Natural killer cell treated with Interleukin-12 subunit alpha and Interleukin-12 subunit beta and Interleukin-15 and Interleukin-18, amount 100 ng/mL, for 72 hours (primary cell): ENCODE results near the gene ARFIP1. TPM values are rescaled to one million over a fixed set of nuclear protein-coding genes. Genes with fewer than 3 reads are reported as not detected.
"Not testable (repeated sequence)": the region's sequence is repeated elsewhere in the genome, so short reads cannot be mapped to it uniquely, and the experiment has no call there.

Experiments
- ATAC-seq, 2 donors: fragments of 150-1000 bp; cut with Tn5 transposase in 1 of 2; sonication (Bioruptor Pico), chemical (Tn5 transposase) in 1 of 2; 2 replicates each; pipeline ENCODE4 v1.10.0; 2021
- DNase-seq: peaks from one replicate; pipeline ENCODE4 v3.0.0; 2022; ENCODE audit warnings: low spot score
- H3K27ac Mint-ChIP-seq, 2 donors: 1 replicate in 1 of 2; 2 replicates in 1 of 2; pipeline ENCODE4 v1.8.0; 2022; ENCODE audit warnings: mixed read lengths in 2 of 2, mild to moderate bottlenecking in 1 of 2, moderate library complexity in 1 of 2
- H3K27me3 Mint-ChIP-seq, 2 donors: 1 replicate in 1 of 2; 2 replicates in 1 of 2; pipeline ENCODE4 v1.8.0; 2022; ENCODE audit warnings: mixed read lengths in 2 of 2
- H3K36me3 Mint-ChIP-seq: one replicate; pipeline ENCODE4 v1.8.0; 2022; ENCODE audit warnings: mixed read lengths
- H3K4me1 Mint-ChIP-seq, 2 donors: 1 replicate in 1 of 2; 2 replicates in 1 of 2; pipeline ENCODE4 v1.8.0; 2022; ENCODE audit warnings: low read depth in 2 of 2, mixed read lengths in 2 of 2, mild to moderate bottlenecking in 1 of 2
- H3K4me3 Mint-ChIP-seq: one replicate; pipeline ENCODE4 v1.8.0; 2022; ENCODE audit warnings: mixed read lengths
- H3K9me3 Mint-ChIP-seq: 2 replicates; pipeline ENCODE4 v1.8.0; 2022; ENCODE audit warnings: mixed read lengths
- total RNA-seq, 2 donors: library from RNA; stranded (reverse); gene quantifications; one replicate each; pipeline ENCODE4 v1.2.3, GENCODE V29; 2022

ARFIP1 gene, protein sequence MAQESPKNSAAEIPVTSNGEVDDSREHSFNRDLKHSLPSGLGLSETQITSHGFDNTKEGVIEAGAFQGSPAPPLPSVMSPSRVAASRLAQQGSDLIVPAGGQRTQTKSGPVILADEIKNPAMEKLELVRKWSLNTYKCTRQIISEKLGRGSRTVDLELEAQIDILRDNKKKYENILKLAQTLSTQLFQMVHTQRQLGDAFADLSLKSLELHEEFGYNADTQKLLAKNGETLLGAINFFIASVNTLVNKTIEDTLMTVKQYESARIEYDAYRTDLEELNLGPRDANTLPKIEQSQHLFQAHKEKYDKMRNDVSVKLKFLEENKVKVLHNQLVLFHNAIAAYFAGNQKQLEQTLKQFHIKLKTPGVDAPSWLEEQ
- total RNA-seq = 10 to 100 TPM; 17.8 to 21.0 TPM

DNA sequence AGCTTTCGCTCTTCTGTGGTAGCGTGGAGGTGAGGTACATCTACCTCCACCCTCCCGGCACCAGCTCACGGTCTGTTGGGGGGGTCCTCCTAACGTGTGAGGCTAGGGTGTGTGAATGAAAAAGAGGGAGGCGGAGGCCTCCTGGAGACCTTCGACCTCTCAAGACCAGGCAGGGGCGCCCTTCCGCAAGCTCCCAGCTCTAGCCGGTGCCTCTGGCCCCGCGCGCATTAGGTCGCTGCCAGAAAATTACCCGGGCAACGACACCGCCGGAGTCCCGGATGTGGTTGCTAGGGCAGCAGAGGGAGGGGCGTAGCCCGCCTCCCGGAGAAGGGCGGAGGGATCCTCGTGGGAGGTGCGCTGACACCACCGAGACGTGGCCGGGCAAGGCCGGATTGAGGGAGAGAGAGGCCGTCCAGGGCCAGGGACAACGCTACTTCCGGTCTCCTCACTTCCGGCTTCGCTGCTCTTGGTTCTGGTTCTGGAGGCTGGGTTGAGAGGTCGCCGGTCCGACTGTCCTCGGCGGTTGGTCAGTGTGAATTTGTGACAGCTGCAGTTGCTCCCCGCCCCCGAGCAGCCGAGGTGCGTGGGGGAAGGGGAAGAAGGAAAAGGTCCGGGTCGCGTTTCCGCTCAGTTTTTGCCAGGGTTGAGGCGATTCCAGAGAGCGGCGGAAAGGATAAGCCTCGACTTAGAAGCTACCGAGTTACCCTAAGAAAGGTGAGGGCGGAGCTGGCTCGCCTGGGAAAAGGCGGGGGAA is at the start of gene ARFIP1, which contains the start of gene TIGD4:
ARFIP1 (plus strand) TSS at position 442 of the 754 bp plus-strand sequence. CDS start 49,680 bp downstream, outside the sequence.
TIGD4 (minus strand) TSS at position 218 of the 754 bp plus-strand sequence. CDS start 8,726 bp downstream, outside the sequence.
- peaks cover 10 to 13% of the 10 kb centered on the region in 2 donors for H3K27me3 Mint-ChIP-seq
- peak; percentile 98 to 100 for ATAC-seq
- H3K9me3 Mint-ChIP-seq = no peaks in the 10 kb centered on the region

DNA sequence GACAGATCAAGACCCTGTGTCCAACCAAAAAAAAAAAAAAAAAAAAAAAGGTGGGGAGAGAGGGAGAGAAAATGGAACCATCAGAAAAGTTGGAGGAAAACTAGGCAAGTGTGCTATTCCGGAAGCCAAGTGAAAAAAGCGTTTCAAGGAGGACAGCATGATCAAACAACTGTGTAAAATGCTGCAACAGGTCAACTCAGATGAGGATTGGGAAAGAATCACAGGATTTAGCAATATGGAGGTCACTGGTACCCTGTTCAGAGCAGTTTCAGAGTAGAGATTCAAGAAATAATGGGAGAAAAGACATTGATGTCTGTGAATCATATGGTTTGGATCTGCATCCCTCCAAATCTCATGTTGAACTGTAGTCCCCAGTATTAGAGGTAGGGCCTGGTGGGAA is 47.8 kb upstream of the ARFIP1 start:
- H3K9me3 Mint-ChIP-seq = no peaks in the 10 kb centered on the region
- DNase-seq (no peak), ATAC-seq (no peak)
- no peaks in the 10 kb centered on the region for H3K36me3 Mint-ChIP-seq
- no peak overlapping the region for H3K4me3 Mint-ChIP-seq
- H3K4me1 Mint-ChIP-seq = peaks cover 0 to 4% of the 10 kb centered on the region in 2 donors
- H3K27ac Mint-ChIP-seq = no peak overlapping the region
- peaks cover 13 to 14% of the 10 kb centered on the region in 2 donors for H3K27me3 Mint-ChIP-seq

More for the DNA sequence above, at the start of gene ARFIP1, which contains the start of gene TIGD4:
- no peaks in the 10 kb centered on the region for H3K36me3 Mint-ChIP-seq
- peak within 1 kb of the TSS; percentile 98 for H3K4me3 Mint-ChIP-seq
- DNase-seq = peak; percentile 98
- peak within 1 kb of the TSS; percentile 88 to 97 for H3K27ac Mint-ChIP-seq
- H3K4me1 Mint-ChIP-seq = peaks cover 31 to 41% of the 10 kb centered on the region in 2 donors

DNA sequence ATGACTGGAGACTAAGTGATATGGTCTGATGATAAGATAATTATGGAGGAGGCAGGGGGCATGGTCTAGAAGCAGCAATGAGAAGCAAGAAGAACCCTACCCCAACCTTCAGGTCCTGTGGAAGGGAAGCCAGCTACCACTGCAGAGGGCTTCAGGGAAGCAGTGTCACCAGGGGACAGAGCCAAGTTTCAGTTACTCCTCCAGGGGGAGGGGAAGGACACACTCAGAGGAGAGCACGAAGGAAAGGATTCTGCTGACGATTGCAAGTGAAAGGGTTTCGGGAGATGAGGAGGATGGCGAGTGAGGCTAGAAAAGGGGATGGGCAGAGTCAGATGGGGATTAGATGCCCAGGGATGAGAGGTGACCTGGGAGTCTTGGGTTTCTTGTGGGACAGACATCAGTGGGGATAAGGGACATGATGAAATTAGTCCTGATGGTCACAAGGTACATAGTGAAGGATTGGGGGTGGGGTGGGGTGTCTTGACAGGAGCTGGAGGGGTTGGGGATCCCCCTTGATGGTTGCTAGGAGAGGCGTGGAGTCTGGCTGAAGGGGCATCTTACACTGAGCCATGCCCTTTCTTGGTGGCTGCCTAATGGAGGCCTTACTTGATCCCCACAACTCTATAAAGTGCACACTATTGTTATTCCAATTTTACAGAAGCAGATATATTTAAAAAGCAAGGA is 45.6 kb upstream of the ARFIP1 start:
- H3K27me3 Mint-ChIP-seq = peaks cover 6 to 7% of the 10 kb centered on the region in 2 donors
- H3K9me3 Mint-ChIP-seq = no peaks in the 10 kb centered on the region
- no peaks in the 10 kb centered on the region for H3K36me3 Mint-ChIP-seq
- no peak for DNase-seq
- no peak for ATAC-seq
- H3K4me3 Mint-ChIP-seq = no peak overlapping the region
- peaks cover 0 to 4% of the 10 kb centered on the region in 2 donors for H3K4me1 Mint-ChIP-seq
- H3K27ac Mint-ChIP-seq = no peak overlapping the region

DNA sequence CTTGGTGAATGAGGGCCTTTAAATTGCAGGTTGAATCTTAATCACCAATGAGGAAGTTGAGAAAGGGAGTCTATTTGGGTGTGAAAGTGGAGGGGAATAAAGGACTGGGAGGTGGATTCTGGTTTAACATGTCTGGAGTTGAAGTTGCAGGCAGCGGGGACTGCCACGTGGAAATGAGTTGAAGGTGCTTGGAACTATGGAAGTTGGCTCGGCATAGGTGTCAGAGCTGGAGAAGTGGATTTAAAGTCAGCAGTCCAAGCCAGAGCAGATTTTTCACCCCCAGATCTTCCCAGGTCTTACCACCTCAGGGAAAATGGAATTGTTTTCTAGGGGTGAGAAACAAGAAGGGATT is 45.1 kb upstream of the ARFIP1 start:
- ATAC-seq (no peak), DNase-seq (no peak)
- no peaks in the 10 kb centered on the region for H3K9me3 Mint-ChIP-seq
- no peaks in the 10 kb centered on the region for H3K36me3 Mint-ChIP-seq
- peaks cover 0 to 4% of the 10 kb centered on the region in 2 donors for H3K4me1 Mint-ChIP-seq
- H3K4me3 Mint-ChIP-seq = no peak overlapping the region
- H3K27me3 Mint-ChIP-seq = peaks cover 6 to 7% of the 10 kb centered on the region in 2 donors
- no peak overlapping the region for H3K27ac Mint-ChIP-seq

DNA sequence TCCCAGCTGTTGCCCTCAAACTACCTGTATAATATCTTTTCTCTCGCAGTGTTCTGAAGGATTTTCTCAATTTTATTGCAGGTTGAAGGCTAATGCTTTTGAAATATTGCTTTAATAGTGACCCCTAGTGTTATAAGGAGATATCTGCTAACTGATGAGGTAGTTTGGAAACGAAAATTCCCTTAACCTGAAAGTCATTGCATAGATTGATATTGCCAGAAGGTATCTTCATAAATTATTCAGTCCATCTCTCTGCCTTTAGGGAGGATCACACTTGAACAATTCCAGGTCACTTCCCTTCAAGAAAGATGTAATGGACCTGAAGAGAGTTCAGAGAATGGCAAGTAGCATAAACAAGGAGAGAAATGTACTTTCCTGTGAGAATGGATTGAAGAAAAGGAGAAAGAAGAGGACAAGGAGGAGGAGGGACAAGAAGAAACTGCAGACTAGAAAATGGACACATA is 44.3 kb upstream of the ARFIP1 start:
- Mint-ChIP-seq H3K27me3 (peaks cover 6 to 7% of the 10 kb centered on the region in 2 donors), H3K27ac (no peak overlapping the region), H3K9me3 (no peaks in the 10 kb centered on the region), H3K4me3 (no peak overlapping the region), H3K4me1 (peaks cover 0 to 4% of the 10 kb centered on the region in 2 donors), H3K36me3 (no peaks in the 10 kb centered on the region)
- DNase-seq = no peak
- no peak for ATAC-seq

DNA sequence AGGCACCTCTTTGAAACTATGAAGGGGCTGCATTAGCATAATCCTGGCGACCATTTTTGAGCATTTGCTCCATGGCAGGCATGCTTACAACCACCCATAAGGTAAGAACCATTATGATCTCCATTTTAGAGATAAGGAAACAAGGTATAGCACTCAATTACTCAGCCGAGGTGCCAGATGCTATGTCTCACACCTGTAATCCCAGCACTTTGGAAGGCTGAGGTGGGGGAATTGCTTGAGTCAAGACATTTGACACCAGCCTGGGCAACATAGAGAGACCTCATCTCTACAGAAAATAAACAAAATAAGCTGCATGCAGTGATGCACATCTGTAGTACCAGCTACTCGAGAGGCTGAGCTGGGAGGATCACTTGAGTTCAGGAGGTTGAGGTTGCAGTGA is 43.8 kb upstream of the ARFIP1 start:
- Mint-ChIP-seq H3K4me3 (no peak overlapping the region), H3K4me1 (peaks cover 0 to 4% of the 10 kb centered on the region in 2 donors), H3K9me3 (no peaks in the 10 kb centered on the region), H3K36me3 (no peaks in the 10 kb centered on the region), H3K27ac (no peak overlapping the region), H3K27me3 (peaks cover 6 to 7% of the 10 kb centered on the region in 2 donors)
- no peak for ATAC-seq
- DNase-seq = no peak

DNA sequence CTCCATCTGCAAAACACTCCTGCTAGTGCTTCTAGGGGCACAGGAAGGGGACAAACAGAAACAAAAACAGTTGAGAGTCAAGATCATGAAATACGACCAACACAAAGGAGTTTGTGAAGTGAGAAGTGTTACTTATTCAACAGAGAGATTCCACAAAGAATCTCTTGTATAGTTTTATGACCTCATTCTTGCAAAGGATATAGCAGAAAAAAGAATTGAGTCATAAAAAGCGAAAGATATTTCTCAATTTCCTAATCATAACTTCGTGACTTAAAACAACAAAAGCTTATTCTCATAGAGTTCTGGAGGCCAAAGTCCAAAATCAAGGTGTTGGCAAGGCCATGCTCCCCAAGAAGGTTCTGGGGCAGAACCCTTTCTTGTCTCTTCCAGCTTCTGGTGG is 40.9 kb upstream of the ARFIP1 start:
- peak in 1 of 2 donors; percentile 31 for ATAC-seq
- no peak for DNase-seq
- H3K4me3 Mint-ChIP-seq = no peak overlapping the region

DNA sequence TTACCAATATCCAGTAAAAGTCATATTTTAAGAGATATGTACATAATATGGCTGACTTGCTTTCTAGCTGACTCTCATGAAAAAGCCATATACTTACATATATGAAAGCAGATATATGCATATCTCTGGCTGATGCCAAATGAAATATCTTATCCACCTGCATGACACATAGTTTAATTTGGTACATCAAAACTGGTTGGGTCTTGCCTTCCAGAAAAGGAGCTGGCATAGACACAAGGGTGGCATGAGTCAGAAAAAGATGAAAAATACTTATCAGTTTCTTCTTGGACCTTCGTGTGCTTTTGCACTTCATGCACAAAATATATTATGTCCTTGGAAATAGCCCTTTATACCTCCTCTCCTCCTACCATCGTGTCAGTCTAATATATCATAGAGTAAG is 32.3 kb upstream of the ARFIP1 start:
- Mint-ChIP-seq H3K9me3 (no peaks in the 10 kb centered on the region), H3K36me3 (no peaks in the 10 kb centered on the region), H3K27ac (no peak overlapping the region), H3K27me3 (peaks cover 0 to 4% of the 10 kb centered on the region in 2 donors), H3K4me1 (no peaks in the 10 kb centered on the region), H3K4me3 (no peak overlapping the region)
- no peak for DNase-seq
- ATAC-seq = no peak

More for the DNA sequence above, 40.9 kb upstream of the ARFIP1 start:
- H3K27ac Mint-ChIP-seq = no peak overlapping the region
- peaks cover 0 to 4% of the 10 kb centered on the region in 2 donors for H3K4me1 Mint-ChIP-seq
- H3K36me3 Mint-ChIP-seq = no peaks in the 10 kb centered on the region
- peaks cover 6 to 7% of the 10 kb centered on the region in 2 donors for H3K27me3 Mint-ChIP-seq
- H3K9me3 Mint-ChIP-seq = no peaks in the 10 kb centered on the region

DNA sequence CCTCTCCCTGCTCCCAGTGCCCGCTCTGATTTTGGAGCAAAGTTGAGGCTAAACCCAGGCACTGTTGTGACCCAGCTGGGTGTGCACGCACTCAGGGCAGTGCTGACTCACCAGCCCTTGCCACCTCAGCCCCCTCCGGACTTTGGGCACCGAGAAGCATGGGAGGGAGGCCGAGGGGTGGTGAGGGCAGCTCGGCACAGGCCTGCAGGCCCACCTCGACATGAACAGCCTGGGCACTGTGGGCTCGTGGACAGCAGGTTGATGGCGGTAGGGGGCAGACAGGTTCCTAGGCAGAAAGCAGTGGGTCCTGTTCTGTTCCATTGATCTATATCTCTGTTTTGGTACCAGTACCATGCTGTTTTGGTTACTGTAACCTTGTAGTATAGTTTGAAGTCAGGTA is 31.1 kb upstream of the ARFIP1 start:
- no peaks in the 10 kb centered on the region for H3K9me3 Mint-ChIP-seq
- no peak overlapping the region for H3K27ac Mint-ChIP-seq
- DNase-seq (no peak), ATAC-seq (no peak)
- H3K4me3 Mint-ChIP-seq = no peak overlapping the region
- peaks cover 0 to 5% of the 10 kb centered on the region in 2 donors for H3K27me3 Mint-ChIP-seq
- H3K36me3 Mint-ChIP-seq = no peaks in the 10 kb centered on the region
- no peaks in the 10 kb centered on the region for H3K4me1 Mint-ChIP-seq

DNA sequence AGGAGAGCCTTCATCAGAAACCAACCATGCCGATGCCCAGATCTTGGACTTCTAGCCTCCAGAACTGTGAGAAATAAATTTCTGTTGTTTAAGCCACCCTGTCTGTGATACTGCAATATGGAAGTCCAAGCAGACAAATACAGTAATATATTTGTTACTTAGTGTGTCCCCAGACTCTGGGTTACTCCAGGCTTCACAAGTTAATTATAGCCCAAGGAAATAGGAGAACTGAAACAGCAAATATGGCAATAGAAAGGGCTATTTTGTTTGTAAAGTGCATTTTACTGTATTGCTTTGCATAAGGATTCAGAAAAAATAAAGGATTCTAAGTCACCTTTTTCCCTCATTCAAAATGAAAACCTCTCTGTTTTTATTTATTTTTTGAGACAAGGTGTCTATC is 16.0 kb upstream of the ARFIP1 start:
- no peak overlapping the region for H3K4me3 Mint-ChIP-seq
- ATAC-seq (no peak), DNase-seq (no peak)
- H3K27me3 Mint-ChIP-seq = peaks cover 4 to 7% of the 10 kb centered on the region in 2 donors
- H3K9me3 Mint-ChIP-seq = no peaks in the 10 kb centered on the region
- no peaks in the 10 kb centered on the region for H3K4me1 Mint-ChIP-seq
- no peaks in the 10 kb centered on the region for H3K36me3 Mint-ChIP-seq
- no peak overlapping the region for H3K27ac Mint-ChIP-seq

DNA sequence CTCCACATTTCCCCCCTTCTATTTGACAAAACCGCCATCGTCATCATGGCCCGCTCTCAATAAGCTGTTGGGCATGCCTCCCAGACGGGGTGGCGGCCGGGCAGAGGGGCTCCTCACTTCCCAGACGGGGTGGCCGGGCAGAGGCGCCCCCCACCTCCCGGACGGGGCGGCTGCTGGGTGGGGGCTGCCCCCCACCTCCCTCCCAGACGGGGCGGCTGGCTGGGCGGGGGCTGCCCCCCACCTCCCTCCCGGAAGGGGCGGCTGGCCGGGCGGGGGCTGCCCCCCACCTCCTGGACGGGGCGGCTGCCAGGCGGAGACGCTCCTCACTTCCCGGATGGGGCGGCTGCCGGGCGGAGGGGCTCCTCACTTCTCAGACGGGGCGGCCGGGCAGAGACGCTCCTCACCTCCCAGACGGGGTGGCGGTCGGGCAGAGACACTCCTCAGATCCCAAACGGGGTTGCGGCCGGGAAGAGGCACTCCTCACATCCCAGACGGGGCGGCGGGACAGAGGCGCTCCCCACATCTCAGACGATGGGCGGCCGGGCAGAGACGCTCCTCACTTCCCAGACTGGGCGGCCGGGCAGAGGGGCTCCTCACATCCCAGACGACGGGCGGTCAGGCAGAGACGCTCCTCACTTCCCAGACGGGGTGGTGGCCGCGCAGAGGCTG is 14.6 kb upstream of the ARFIP1 start:
- H3K9me3 Mint-ChIP-seq, DNase-seq, H3K27me3 Mint-ChIP-seq, H3K36me3 Mint-ChIP-seq, ATAC-seq, H3K27ac Mint-ChIP-seq, H3K4me3 Mint-ChIP-seq, H3K4me1 Mint-ChIP-seq: not testable (repeated sequence)

DNA sequence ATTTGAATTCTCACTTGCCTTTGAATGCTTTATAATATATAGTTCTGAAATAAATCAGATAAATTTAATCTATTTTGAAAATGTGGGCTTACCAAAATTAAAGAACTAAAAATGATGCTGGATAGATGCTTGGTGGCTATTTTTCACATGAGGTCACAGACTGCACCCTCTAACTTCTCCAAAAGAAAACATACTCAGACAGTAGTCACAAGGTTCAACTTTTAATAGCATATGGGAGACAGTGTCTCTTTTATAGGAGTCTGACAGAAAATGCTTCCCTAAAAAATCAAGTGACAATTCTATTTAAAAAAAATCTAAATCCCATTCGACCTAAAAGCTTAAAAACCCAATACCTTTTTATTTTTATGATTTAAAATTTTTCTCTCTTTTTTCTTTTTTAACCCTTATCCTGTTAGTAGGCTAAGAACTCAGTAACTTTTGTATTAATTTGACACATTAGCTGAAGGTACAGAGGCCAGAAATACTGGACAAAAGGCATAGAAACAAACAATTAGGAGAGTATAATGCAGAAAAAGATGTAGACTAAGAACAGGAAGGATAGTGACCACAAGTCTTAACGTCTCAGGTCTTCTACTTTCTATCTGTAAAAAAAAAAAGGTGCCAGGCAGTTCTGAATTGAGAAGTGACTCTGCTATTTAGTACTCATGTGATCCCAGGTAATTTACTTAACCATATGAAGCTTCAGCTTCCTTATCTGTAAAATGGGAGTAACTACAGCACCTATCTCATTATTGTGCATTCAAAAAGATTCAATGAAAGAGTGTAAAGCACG is 7.8 kb upstream of the ARFIP1 start:
- Mint-ChIP-seq H3K9me3 (no peaks in the 10 kb centered on the region), H3K27me3 (peaks cover 6% of the 10 kb centered on the region in 2 donors), H3K36me3 (no peaks in the 10 kb centered on the region), H3K4me3 (no peak overlapping the region), H3K27ac (no peak overlapping the region), H3K4me1 (no peaks in the 10 kb centered on the region)
- peak in 1 of 2 donors; percentile 68 for ATAC-seq
- no peak for DNase-seq
